DOHH2 (cell line): ENCODE measurements around the gene SLC35F5.

Source experiments
- CTCF ChIP-seq: fragments of 200-600 bp; sonication (generic); IDR thresholded peaks from one replicate; pipeline ENCODE4 v1.5.1; 2014; ENCODE audit warnings: antibody characterized with exemption, mild to moderate bottlenecking, low read depth, low read length; ENCODE audit not compliant: poor library complexity, severe bottlenecking
- EZH2phosphoT487 ChIP-seq: fragments of 200-600 bp; sonication (generic); IDR thresholded peaks from 2 replicates; pipeline ENCODE4 v1.6.1; 2017; ENCODE audit warnings: borderline replicate concordance, mild to moderate bottlenecking, antibody characterized with exemption, low read length, moderate library complexity, mixed read lengths

DNA sequence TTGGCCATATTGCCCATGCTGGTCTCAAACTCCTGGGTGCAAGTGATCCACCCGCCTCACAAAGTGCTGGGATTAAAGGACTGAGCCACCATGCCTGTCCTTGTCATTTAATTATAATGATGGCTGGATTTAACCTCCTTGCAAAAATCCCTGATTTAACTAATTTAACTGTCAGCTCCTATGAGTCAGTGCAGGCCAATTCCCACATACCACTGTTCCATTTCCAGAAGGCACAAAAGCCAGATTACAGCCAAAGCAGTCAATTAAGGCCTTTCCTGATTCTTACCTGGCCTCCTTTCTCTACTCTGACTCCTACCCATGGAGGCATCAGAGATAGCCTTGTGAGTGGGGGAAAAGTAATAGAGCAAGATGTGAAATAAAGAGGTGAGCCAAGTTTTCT is 12.3 kb upstream of the SLC35F5 start:
- no peak for TF ChIP-seq CTCF
- no peak for TF ChIP-seq EZH2phosphoT487
